Hepatocyte (in vitro differentiated cells): ENCODE measurements around the gene TBC1D4. TPM values are rescaled to one million over a fixed set of nuclear protein-coding genes. Genes with fewer than 3 reads are reported as not detected.

ENCODE experiments used
- DNase-seq: peaks from one replicate; pipeline ENCODE4 v3.0.0-alpha.2; 2016; ENCODE audit warnings: low spot score
- H2AFZ ChIP-seq: fragments of 200-600 bp; sonication (generic); 2 replicates; pipeline ENCODE4 v1.6.0; 2016; ENCODE audit warnings: antibody characterized with exemption, mild to moderate bottlenecking
- H3K27ac ChIP-seq: fragments of 200-600 bp; sonication (generic); 2 replicates; pipeline ENCODE4 v1.5.1; 2016; ENCODE audit warnings: mild to moderate bottlenecking
- H3K27me3 ChIP-seq: fragments of 200-600 bp; sonication (generic); 2 replicates; pipeline ENCODE4 v1.6.1; 2016
- H3K36me3 ChIP-seq: fragments of 200-600 bp; sonication (generic); replicated peaks from 2 replicates; pipeline ENCODE4 v1.5.1; 2016; ENCODE audit warnings: low read depth; ENCODE audit not compliant: insufficient read depth
- H3K4me1 ChIP-seq: fragments of 200-600 bp; sonication (generic); 2 replicates; pipeline ENCODE4 v1.5.1; 2016; ENCODE audit warnings: mild to moderate bottlenecking, moderate library complexity; ENCODE audit not compliant: insufficient read depth
- H3K4me2 ChIP-seq: fragments of 200-600 bp; sonication (generic); 2 replicates; pipeline ENCODE4 v1.6.0; 2016
- H3K4me3 ChIP-seq: fragments of 200-600 bp; sonication (generic); 2 replicates; pipeline ENCODE4 v1.5.1; 2016; ENCODE audit warnings: mild to moderate bottlenecking
- H3K79me2 ChIP-seq: fragments of 200-600 bp; sonication (generic); 2 replicates; pipeline ENCODE4 v1.6.0; 2017; ENCODE audit warnings: mild to moderate bottlenecking
- H3K9me2 ChIP-seq: fragments of 200-600 bp; sonication (generic); replicated peaks from 2 replicates; pipeline ENCODE4 v1.6.0; 2017; ENCODE audit warnings: mild to moderate bottlenecking; ENCODE audit not compliant: insufficient read depth
- H3K9me3 ChIP-seq: fragments of 200-600 bp; sonication (generic); 2 replicates; pipeline ENCODE4 v1.5.1; 2016; ENCODE audit warnings: low read depth, mild to moderate bottlenecking
- H4K20me1 ChIP-seq: fragments of 200-600 bp; sonication (generic); 2 replicates; pipeline ENCODE4 v1.6.0; 2016; ENCODE audit warnings: mild to moderate bottlenecking; ENCODE audit not compliant: insufficient read depth, poor library complexity, severe bottlenecking
- EZH2 ChIP-seq: fragments of 200-600 bp; sonication (generic); IDR thresholded peaks from 2 replicates; pipeline ENCODE4 v1.6.1; 2016; ENCODE audit warnings: antibody characterized with exemption, mild to moderate bottlenecking, borderline replicate concordance
- EZH2phosphoT487 ChIP-seq: fragments of 200-600 bp; sonication (generic); IDR thresholded peaks from one replicate; pipeline ENCODE4 v1.6.1; 2018; ENCODE audit warnings: antibody characterized with exemption, mild to moderate bottlenecking, low read depth, moderate library complexity; ENCODE audit not compliant: unreplicated experiment, severe bottlenecking
- WGBS: methylation state at CpG from one replicate; pipeline ENCODE4 v1.1.6; 2016; ENCODE audit warnings: low lambda C conversion rate; ENCODE audit errors: missing lambda C conversion rate; 5-methylcytosine and 5-hydroxymethylcytosine counted together
- polyA plus RNA-seq: library from polyadenylated mRNA; unstranded; fragments of >200 nt; fragmentation: Nextera tagmentation; extraction: Ambion mirVana; gene quantifications from 2 replicates; pipeline ENCODE4 v1.2.1, GENCODE V29; 2016
- total RNA-seq: library from RNA; depleted of rRNA; stranded (reverse); fragments of >200 nt; gene quantifications from 2 replicates; pipeline ENCODE4 v1.2.3, GENCODE V29; 2014
- TF ChIP-seq, protein P1 (sequence below): fragments of 200-600 bp; sonication (generic); IDR thresholded peaks from 2 replicates; pipeline ENCODE4 v1.5.1; 2016; ENCODE audit warnings: antibody characterized with exemption, mild to moderate bottlenecking; ENCODE audit not compliant: poor library complexity

TBC1D4 gene
- total and polyA plus RNA-seq, 2 experiments from 2014 or later: 7.6 to 17.1 TPM

DNA sequence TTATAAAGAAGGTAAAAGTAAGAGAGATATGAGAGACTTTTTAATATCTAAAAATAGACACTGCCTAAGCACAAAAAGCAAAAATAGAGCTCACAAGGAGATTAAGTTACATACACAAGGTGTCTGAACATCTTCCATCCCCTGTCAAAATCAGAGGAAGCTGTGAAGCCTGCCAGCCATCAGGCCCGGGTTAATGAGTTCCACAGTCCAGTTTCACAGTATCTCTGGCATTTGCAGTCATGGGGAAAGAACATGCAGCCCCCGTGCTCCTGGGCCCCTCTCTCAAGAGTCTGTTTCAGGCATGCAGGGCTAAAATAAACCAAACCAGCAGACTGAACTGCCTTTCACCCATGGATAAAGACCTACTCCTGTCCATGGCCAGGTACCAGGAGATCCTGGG lies 79.2 kb downstream of the TBC1D4 start:
- WGBS: 15% methylated on average over 2 of the region's 2 CpGs
- no peaks in the 10 kb centered on the region for H3K4me1 ChIP-seq
- H3K4me3 ChIP-seq: no peak overlapping the region
- TF ChIP-seq EZH2phosphoT487: no peak
- no peak for TF ChIP-seq EZH2
- TF ChIP-seq, protein P1, sequence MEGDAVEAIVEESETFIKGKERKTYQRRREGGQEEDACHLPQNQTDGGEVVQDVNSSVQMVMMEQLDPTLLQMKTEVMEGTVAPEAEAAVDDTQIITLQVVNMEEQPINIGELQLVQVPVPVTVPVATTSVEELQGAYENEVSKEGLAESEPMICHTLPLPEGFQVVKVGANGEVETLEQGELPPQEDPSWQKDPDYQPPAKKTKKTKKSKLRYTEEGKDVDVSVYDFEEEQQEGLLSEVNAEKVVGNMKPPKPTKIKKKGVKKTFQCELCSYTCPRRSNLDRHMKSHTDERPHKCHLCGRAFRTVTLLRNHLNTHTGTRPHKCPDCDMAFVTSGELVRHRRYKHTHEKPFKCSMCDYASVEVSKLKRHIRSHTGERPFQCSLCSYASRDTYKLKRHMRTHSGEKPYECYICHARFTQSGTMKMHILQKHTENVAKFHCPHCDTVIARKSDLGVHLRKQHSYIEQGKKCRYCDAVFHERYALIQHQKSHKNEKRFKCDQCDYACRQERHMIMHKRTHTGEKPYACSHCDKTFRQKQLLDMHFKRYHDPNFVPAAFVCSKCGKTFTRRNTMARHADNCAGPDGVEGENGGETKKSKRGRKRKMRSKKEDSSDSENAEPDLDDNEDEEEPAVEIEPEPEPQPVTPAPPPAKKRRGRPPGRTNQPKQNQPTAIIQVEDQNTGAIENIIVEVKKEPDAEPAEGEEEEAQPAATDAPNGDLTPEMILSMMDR: no peak
- no peak for DNase-seq
- no peaks in the 10 kb centered on the region for H3K9me3 ChIP-seq
- no peaks in the 10 kb centered on the region for H3K9me2 ChIP-seq
- peak overlapping the region; percentile 29 for H3K4me2 ChIP-seq
- H3K79me2 ChIP-seq: peaks cover 4% of the 10 kb centered on the region
- H3K27ac ChIP-seq: no peak overlapping the region
- H4K20me1 ChIP-seq: no peaks in the 10 kb centered on the region
- no peak overlapping the region for H2AFZ ChIP-seq
- H3K27me3 ChIP-seq: no peaks in the 10 kb centered on the region
- no peaks in the 10 kb centered on the region for H3K36me3 ChIP-seq

DNA sequence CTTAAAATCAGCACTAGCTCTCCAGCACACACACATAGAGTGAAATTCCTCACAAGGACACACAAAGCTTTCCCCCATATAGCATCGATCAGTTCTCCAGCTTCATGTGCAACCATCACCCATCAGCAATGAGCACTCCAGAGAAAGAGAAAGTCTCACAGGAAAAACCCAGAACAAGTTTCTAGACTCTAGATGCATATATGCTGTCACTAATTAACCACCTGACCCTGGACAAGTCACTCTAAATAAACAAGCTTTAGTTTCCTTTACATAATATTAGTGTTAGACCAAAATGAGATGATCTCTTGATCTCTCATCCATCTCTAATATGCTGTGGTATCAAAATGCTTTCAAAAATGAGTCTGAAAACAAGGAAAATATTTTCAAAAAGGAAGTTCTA lies 81.2 kb downstream of the TBC1D4 start:
- H2AFZ ChIP-seq: no peak overlapping the region
- H3K4me2 ChIP-seq: no peak overlapping the region
- H3K27ac ChIP-seq: no peak overlapping the region
- H3K9me3 ChIP-seq: no peaks in the 10 kb centered on the region
- H3K79me2 ChIP-seq: peaks cover 6% of the 10 kb centered on the region
- H3K4me1 ChIP-seq: no peaks in the 10 kb centered on the region
- TF ChIP-seq, protein P1: no peak
- no peak for TF ChIP-seq EZH2
- TF ChIP-seq EZH2phosphoT487: no peak
- no peaks in the 10 kb centered on the region for H3K36me3 ChIP-seq
- 100% methylated on average over 1 of the region's 1 CpG for WGBS
- H3K9me2 ChIP-seq: no peaks in the 10 kb centered on the region
- no peak for DNase-seq
- no peak overlapping the region for H3K4me3 ChIP-seq
- no peaks in the 10 kb centered on the region for H4K20me1 ChIP-seq
- no peaks in the 10 kb centered on the region for H3K27me3 ChIP-seq

DNA sequence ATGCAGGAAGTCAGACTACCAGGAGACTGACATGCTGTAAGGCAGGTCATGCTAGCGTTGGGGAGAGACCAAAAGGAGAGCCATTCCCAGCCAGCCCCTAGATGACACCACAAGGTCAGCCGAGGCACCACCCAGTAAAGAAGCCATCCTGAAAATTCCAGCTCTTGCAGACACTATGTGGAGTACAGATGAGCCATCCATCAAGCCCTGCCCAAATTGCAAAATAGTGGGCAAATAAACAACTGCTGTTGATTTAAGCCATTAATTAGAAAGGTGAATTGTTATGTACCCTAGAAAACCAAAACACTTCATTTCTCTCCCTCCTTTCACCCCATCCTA lies 82.1 kb downstream of the TBC1D4 start:
- Histone ChIP-seq H3K27ac (no peak overlapping the region), H3K79me2 (peaks cover 6% of the 10 kb centered on the region), H2AFZ (no peak overlapping the region), H3K9me2 (no peaks in the 10 kb centered on the region), H3K4me2 (no peak overlapping the region), H3K27me3 (no peaks in the 10 kb centered on the region), H3K4me3 (no peak overlapping the region), H3K9me3 (no peaks in the 10 kb centered on the region), H4K20me1 (no peaks in the 10 kb centered on the region), H3K36me3 (no peaks in the 10 kb centered on the region), H3K4me1 (no peaks in the 10 kb centered on the region)
- WGBS: 85% methylated on average over 2 of the region's 2 CpGs
- TF ChIP-seq EZH2phosphoT487 (no peak), EZH2 (no peak)
- TF ChIP-seq, protein P1: no peak
- no peak for DNase-seq
